HG02610 (cell line): ENCODE measurements around the gene F13B.
"Not testable (repeated sequence)": the region's sequence is repeated elsewhere in the genome, so short reads cannot be mapped to it uniquely, and the experiment has no call there.

Experiments used
- ATAC-seq: cut with Tn5 transposase; IDR thresholded peaks from one replicate; pipeline ENCODE4 v1.9.1; 2021; ENCODE audit warnings: mild to moderate bottlenecking, moderate library complexity; ENCODE audit not compliant: unreplicated experiment

Gene F13B

GRCh38 chr1:197049100-197049499, 18.0 kb downstream of the F13B start:
- ATAC-seq: no peak

GRCh38 chr1:197042676-197043341, 24.3 kb downstream of the F13B start:
- no peak for ATAC-seq

- ATAC-seq: peak; percentile 48
These were observed 25.3 kb downstream of the F13B start for GRCh38 chr1:197041486-197042353.

- ATAC-seq: no peak
These were observed 30.2 kb downstream of the F13B start for GRCh38 chr1:197036861-197037260.

GRCh38 chr1:197034631-197035339, 32.3 kb downstream of the F13B start:
- not testable (repeated sequence) for ATAC-seq

GRCh38 chr1:197029749-197030148, 37.3 kb downstream of the F13B start:
- no peak for ATAC-seq

- ATAC-seq: no peak
These were observed 39.7 kb downstream of the F13B start for GRCh38 chr1:197027359-197027758.

GRCh38 chr1:197024460-197024859, 42.6 kb downstream of the F13B start:
- no peak for ATAC-seq

- ATAC-seq: no peak
These were observed 45.3 kb downstream of the F13B start for GRCh38 chr1:197021716-197022115.

- no peak for ATAC-seq
These were observed 49.4 kb downstream of the F13B start for GRCh38 chr1:197017558-197018146.

- ATAC-seq: no peak
These were observed 50.3 kb downstream of the F13B start for GRCh38 chr1:197016751-197017150.

GRCh38 chr1:197013234-197013633, 53.8 kb downstream of the F13B start:
- ATAC-seq: no peak

- no peak for ATAC-seq
These were observed 55.4 kb downstream of the F13B start for GRCh38 chr1:197011614-197012013.

- ATAC-seq: no peak
These were observed 58.2 kb downstream of the F13B start for GRCh38 chr1:197008861-197009260.

GRCh38 chr1:197003132-197003531, 63.9 kb downstream of the F13B start:
- ATAC-seq: no peak

- no peak for ATAC-seq
These were observed 65.2 kb downstream of the F13B start for GRCh38 chr1:197001828-197002227.

- ATAC-seq: peak; percentile 56
These were observed 69.6 kb downstream of the F13B start for GRCh38 chr1:196997423-196997822.

- no peak for ATAC-seq
These were observed 73.1 kb downstream of the F13B start for GRCh38 chr1:196993916-196994315.

GRCh38 chr1:196991919-196992651, 75.0 kb downstream of the F13B start:
- not testable (repeated sequence) for ATAC-seq
